ENCODE measurements around the gene RASSF1.

GRCh38 chr3:50325497-50326181 is 15.0 kb downstream of the RASSF1 start:
- TF ChIP-seq, protein P1, sequence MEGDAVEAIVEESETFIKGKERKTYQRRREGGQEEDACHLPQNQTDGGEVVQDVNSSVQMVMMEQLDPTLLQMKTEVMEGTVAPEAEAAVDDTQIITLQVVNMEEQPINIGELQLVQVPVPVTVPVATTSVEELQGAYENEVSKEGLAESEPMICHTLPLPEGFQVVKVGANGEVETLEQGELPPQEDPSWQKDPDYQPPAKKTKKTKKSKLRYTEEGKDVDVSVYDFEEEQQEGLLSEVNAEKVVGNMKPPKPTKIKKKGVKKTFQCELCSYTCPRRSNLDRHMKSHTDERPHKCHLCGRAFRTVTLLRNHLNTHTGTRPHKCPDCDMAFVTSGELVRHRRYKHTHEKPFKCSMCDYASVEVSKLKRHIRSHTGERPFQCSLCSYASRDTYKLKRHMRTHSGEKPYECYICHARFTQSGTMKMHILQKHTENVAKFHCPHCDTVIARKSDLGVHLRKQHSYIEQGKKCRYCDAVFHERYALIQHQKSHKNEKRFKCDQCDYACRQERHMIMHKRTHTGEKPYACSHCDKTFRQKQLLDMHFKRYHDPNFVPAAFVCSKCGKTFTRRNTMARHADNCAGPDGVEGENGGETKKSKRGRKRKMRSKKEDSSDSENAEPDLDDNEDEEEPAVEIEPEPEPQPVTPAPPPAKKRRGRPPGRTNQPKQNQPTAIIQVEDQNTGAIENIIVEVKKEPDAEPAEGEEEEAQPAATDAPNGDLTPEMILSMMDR (IDR thresholded peaks at IDR 0.05; ENCODE audit: extremely low read depth in 1 of 2, insufficient read depth in 1 of 2, low read depth in 1 of 2, low read length in 2 of 2) = no peak
- TF ChIP-seq POLR2A (IDR thresholded peaks at IDR 0.05; ENCODE audit: low read depth, low read length) = no peak
- TF ChIP-seq, protein P2, sequence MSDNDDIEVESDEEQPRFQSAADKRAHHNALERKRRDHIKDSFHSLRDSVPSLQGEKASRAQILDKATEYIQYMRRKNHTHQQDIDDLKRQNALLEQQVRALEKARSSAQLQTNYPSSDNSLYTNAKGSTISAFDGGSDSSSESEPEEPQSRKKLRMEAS (IDR thresholded peaks at IDR 0.05; ENCODE audit: insufficient read depth, insufficient read length) = no peak
- no peak for TF ChIP-seq POLR2AphosphoS5 (IDR thresholded peaks at IDR 0.05; ENCODE audit: insufficient read depth, low read depth, low read length)

Measured in endothelial cell of umbilical vein (primary cell).